Measurements from ENCODE around the gene FBXO46. TPM values are rescaled to one million over a fixed set of nuclear protein-coding genes. Genes with fewer than 3 reads are reported as not detected.
"Not testable (repeated sequence)": the region's sequence is repeated elsewhere in the genome, so short reads cannot be mapped to it uniquely, and the experiment has no call there.

Gene FBXO46
- total RNA-seq, 5 donors from 2014 or later (not counting 1 experiment from before 2014, with no cell fraction given) = 27.9 to 48.3 (median 38.0) TPM

DNA sequence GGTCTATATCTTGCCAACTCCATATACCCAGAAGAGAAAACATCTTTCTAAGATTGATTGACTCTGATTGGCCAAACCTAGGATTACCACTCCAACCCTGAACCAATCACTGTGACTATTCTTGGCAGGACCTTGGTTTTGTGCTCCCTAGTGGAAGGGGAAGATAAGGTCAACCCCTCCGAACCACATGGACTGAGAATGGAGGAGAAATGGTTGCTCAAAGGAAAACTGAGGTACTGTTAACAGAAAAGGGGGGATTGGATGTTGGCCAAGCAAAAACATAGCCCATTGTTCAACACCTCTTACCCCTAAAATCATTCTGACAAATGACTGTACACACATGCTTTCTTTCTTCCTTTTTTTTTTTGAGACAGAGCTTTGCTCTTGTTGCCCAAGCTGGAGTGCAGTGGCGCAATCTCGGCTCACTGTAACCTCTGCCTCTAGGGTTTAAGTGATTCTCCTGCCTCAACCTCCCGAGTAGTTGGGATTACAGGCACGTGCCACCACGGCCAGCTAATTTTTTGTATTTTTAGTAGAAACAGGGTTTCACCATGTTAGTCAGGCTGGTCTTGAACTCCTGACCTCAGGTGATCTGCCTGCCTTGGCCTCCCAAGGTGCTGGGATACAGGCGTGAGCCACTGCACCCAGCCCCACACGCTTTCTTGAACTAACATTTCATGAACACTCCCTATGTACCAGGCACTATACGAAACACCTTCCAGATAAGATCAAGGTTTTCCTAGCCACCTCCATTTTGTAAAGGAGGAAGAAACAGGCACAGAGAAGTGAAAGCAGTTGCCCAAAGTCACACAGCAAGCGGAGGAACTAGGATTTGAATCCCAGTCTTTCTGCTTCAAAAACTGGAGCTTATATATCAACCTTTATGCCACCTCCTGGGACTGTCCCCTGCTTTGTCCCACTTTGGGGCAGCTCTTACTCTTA is 9.1 kb upstream of the FBXO46 start:
- H3K9me3 ChIP-seq = no peaks in the 10 kb centered on the region
- H3K36me3 ChIP-seq (ENCODE audit: control insufficient read depth in 2 of 2, extremely low read depth in 1 of 2, insufficient read depth in 1 of 2, low read length in 1 of 2) = no peaks in the 10 kb centered on the region
- ChIA-PET CTCF (no interaction called here), POLR2A (no interaction called here)
- H3K4me1 ChIP-seq (ENCODE audit: control insufficient read depth in 1 of 2, extremely low read depth in 1 of 2, insufficient read depth in 2 of 2, low read length in 2 of 2) = no peaks in the 10 kb centered on the region
- peaks cover 0 to 13% of the 10 kb centered on the region in 2 experiments for H3K27me3 ChIP-seq (replicated peaks in 1 of 2; ENCODE audit: control insufficient read depth in 2 of 2, extremely low read depth in 1 of 2, insufficient read depth in 2 of 2, low read length in 1 of 2)
- no peaks in the 10 kb centered on the region for H3K4me1 Mint-ChIP-seq
- no peak overlapping the region for H3K27ac ChIP-seq (ENCODE audit: low read length)
- no peak for DNase-seq
- 86% methylated on average over 4 of the region's 10 CpGs for WGBS (ENCODE audit: insufficient coverage)
- no peak overlapping the region for H3K4me3 ChIP-seq (ENCODE audit: control insufficient read depth in 1 of 2, extremely low read depth in 1 of 2, low read length in 1 of 2)
- no peak overlapping the region for H3K27ac Mint-ChIP-seq
- no peak for ATAC-seq (replicated peaks in 1 of 4)
- no peaks in the 10 kb centered on the region for H3K36me3 Mint-ChIP-seq
- H3K27me3 Mint-ChIP-seq = peaks cover 2 to 3% of the 10 kb centered on the region in 2 donors
- H3K4me3 Mint-ChIP-seq = no peak overlapping the region
- H3K9me3 Mint-ChIP-seq = no peaks in the 10 kb centered on the region

DNA sequence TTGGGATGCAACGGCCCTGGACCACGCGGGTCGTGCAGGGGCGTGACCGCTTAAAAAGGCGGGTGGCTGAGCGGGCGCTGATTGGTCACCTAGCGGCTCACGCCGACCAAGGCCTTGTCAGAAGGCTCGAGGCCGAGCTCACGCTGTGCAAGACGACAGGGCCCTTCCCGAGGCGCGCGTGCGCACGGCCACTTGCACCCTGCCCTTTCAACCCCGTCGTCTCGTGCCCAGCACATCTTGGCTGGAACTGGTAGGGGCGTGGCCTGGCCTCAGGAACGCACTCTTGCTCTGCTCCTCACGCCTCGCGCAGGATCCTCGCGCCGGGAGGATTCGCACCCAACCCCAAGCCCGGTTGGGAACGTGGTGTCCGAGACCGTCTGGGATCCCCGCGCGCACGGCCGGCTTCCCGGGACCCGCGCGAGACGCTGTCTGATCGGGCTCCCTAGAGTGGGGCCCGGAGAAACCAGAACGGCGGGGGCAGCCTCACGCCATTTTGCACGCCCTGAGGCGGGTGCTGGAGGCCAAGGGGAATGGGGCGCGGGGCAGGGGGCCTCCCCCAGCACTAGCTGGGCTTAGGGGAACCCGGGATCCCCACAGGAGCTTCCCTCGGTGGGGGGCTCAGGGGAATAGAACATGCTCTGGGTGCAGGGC is 2.6 kb upstream of the FBXO46 start, which contains the start of gene MEIOSIN:
Gene MEIOSIN, plus strand, starts transcription at position 280 of the 651 bp plus-strand sequence. CDS start 1,938 bp downstream, outside the sequence.
- no peak within 1 kb of the TSS for H3K4me3 ChIP-seq (ENCODE audit: control insufficient read depth in 1 of 2, extremely low read depth in 1 of 2, low read length in 1 of 2)
- CTCF ChIA-PET = interaction anchor here in 1 of 2 donors (0.6 kb wide), 1 partner anchor 75 kb away, joined by 8 read pairs; no protein-coding TSS in a partner anchor
- no peaks in the 10 kb centered on the region for H3K36me3 Mint-ChIP-seq
- ATAC-seq (replicated peaks in 1 of 4) (no peak), DNase-seq (no peak)
- POLR2A ChIA-PET = interaction anchor here in 1 of 2 donors (0.6 kb wide), 1 partner anchor 120 kb away, joined by 7 read pairs; no protein-coding TSS in a partner anchor
- H3K4me1 Mint-ChIP-seq = peaks cover 20 to 24% (median 20%) of the 10 kb centered on the region in 3 donors
- H3K4me1 ChIP-seq (ENCODE audit: control insufficient read depth in 1 of 2, extremely low read depth in 1 of 2, insufficient read depth in 2 of 2, low read length in 2 of 2) = peaks cover 5 to 30% of the 10 kb centered on the region in 2 experiments
- peaks cover 0 to 5% of the 10 kb centered on the region in 2 experiments for H3K27me3 ChIP-seq (replicated peaks in 1 of 2; ENCODE audit: control insufficient read depth in 2 of 2, extremely low read depth in 1 of 2, insufficient read depth in 2 of 2, low read length in 1 of 2)
- H3K36me3 ChIP-seq (ENCODE audit: control insufficient read depth in 2 of 2, extremely low read depth in 1 of 2, insufficient read depth in 1 of 2, low read length in 1 of 2) = no peaks in the 10 kb centered on the region
- no peaks in the 10 kb centered on the region for H3K27me3 Mint-ChIP-seq
- no peak within 1 kb of the TSS for H3K4me3 Mint-ChIP-seq
- H3K9me3 ChIP-seq = no peaks in the 10 kb centered on the region
- no peak within 1 kb of the TSS for H3K27ac Mint-ChIP-seq
- 96% methylated on average over 54 of the region's 59 CpGs for WGBS (ENCODE audit: insufficient coverage)
- H3K9me3 Mint-ChIP-seq = no peaks in the 10 kb centered on the region
- no peak within 1 kb of the TSS for H3K27ac ChIP-seq (ENCODE audit: low read length)

DNA sequence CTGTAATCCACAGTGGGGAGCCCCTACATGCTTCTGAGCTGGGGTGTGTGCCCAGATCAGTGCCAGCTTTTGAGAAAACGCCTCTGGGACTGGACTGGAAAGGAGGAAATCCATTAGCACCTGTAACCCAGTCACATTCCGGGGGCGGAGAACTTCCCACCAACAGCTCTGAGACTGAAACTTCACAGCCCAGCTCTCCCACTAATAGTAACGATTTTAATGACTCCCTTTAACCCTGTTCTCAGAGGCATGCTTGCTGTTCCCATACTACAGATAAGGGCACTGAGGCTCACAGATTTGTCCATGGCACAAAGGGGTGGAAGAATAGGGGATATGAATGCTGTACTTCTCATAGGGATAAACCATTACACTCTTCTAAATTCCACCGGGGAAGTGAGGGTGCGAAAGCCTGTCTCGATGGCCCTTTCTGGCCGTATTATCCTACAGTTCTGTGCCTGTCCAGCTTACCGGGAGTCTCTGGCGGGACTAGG is 851 bp downstream of the FBXO46 start:
- ChIA-PET POLR2A (no interaction called here), CTCF (interaction anchor here (0.6 to 1.5 kb wide), 4 partner anchors 13 to 26 kb away, joined by 3 to 7 read pairs (median 4); no protein-coding TSS in a partner anchor)
- H3K27ac ChIP-seq (ENCODE audit: low read length) = peak overlapping the region; percentile 64
- H3K4me1 ChIP-seq (ENCODE audit: control insufficient read depth in 1 of 2, extremely low read depth in 1 of 2, insufficient read depth in 2 of 2, low read length in 2 of 2) = peaks cover 9 to 37% of the 10 kb centered on the region in 2 experiments
- peak overlapping the region; percentile 82 to 95 (median 92) for H3K4me3 Mint-ChIP-seq
- peak overlapping the region; percentile 60 to 91 for H3K27ac Mint-ChIP-seq
- no peaks in the 10 kb centered on the region for H3K36me3 Mint-ChIP-seq
- peaks cover 36 to 39% (median 38%) of the 10 kb centered on the region in 3 donors for H3K4me1 Mint-ChIP-seq
- H3K9me3 Mint-ChIP-seq = no peaks in the 10 kb centered on the region
- peak overlapping the region; percentile 63 to 82 for H3K4me3 ChIP-seq (ENCODE audit: control insufficient read depth in 1 of 2, extremely low read depth in 1 of 2, low read length in 1 of 2)
- no peaks in the 10 kb centered on the region for H3K27me3 ChIP-seq (replicated peaks in 1 of 2; ENCODE audit: control insufficient read depth in 2 of 2, extremely low read depth in 1 of 2, insufficient read depth in 2 of 2, low read length in 1 of 2)
- ATAC-seq (replicated peaks in 1 of 4) (no peak), DNase-seq (no peak)
- peaks cover 0 to 4% of the 10 kb centered on the region in 2 donors for H3K36me3 ChIP-seq (ENCODE audit: control insufficient read depth in 2 of 2, extremely low read depth in 1 of 2, insufficient read depth in 1 of 2, low read length in 1 of 2)
- H3K9me3 ChIP-seq = no peaks in the 10 kb centered on the region
- WGBS (ENCODE audit: insufficient coverage) = 19% methylated on average over 7 of the region's 10 CpGs
- no peaks in the 10 kb centered on the region for H3K27me3 Mint-ChIP-seq

DNA sequence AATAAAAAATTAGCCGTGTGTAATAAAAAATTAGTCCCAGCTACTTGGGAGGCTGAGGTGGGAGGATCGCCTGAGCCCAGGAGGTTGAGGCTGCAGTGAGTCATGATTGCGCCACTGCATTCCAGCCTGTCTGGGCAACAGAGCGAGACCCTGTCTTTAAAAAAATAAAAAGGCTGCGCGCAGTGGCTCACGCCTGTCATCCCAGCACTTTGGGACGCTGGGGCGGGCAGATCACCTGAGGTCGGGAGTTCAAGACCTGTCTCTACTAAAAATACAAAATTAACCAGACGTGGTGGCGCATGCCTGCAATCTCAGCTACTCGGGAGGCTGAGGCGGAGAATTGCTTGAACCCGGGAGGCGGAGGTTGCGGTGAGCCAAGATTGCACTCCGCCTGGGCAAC is 2.0 kb downstream of the FBXO46 start:
- 95% methylated on average over 11 of the region's 18 CpGs for WGBS (ENCODE audit: insufficient coverage)
- H3K4me3 Mint-ChIP-seq = peak overlapping the region in 1 of 3 donors; percentile 43
- H3K27ac ChIP-seq (ENCODE audit: low read length); ATAC-seq (replicated peaks in 1 of 4); DNase-seq; H3K36me3 Mint-ChIP-seq; H3K27me3 Mint-ChIP-seq; H3K36me3 ChIP-seq (ENCODE audit: control insufficient read depth in 2 of 2, extremely low read depth in 1 of 2, insufficient read depth in 1 of 2, low read length in 1 of 2); H3K4me3 ChIP-seq (ENCODE audit: control insufficient read depth in 1 of 2, extremely low read depth in 1 of 2, low read length in 1 of 2); POLR2A ChIA-PET; H3K9me3 ChIP-seq; H3K27me3 ChIP-seq (replicated peaks in 1 of 2; ENCODE audit: control insufficient read depth in 2 of 2, extremely low read depth in 1 of 2, insufficient read depth in 2 of 2, low read length in 1 of 2); H3K9me3 Mint-ChIP-seq; H3K27ac Mint-ChIP-seq: not testable (repeated sequence)
- H3K4me1 ChIP-seq (ENCODE audit: control insufficient read depth in 1 of 2, extremely low read depth in 1 of 2, insufficient read depth in 2 of 2, low read length in 2 of 2) = peaks cover 9 to 37% of the 10 kb centered on the region in 2 experiments
- H3K4me1 Mint-ChIP-seq = peaks cover 41 to 44% (median 43%) of the 10 kb centered on the region in 3 donors
- CTCF ChIA-PET = interaction anchor here in 1 of 2 donors (0.6 kb wide), 1 partner anchor 8 kb away, joined by 5 read pairs; no protein-coding TSS in a partner anchor

DNA sequence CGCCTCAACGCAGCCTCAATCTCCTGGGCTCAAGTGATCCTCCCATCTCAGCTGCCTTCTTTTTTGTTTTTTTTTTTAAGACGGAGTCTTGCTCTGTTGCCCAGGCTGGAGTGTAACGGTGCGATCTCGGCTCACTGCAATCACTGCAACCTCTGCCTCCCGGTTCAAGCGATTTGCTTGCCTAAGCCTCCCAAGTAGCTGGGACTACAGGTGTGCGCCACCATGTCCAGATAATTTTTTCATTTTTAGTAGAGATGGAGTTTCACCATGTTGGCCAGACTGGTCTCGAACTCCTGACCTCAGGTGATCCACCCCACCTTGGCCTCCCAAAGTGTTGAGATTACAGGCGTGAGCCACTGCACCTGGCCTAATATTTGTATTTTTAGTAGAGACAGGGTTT is 10.6 kb downstream of the FBXO46 start:
- H3K36me3 ChIP-seq (ENCODE audit: control insufficient read depth in 2 of 2, extremely low read depth in 1 of 2, insufficient read depth in 1 of 2, low read length in 1 of 2) = peaks cover 0 to 22% of the 10 kb centered on the region in 2 donors
- H3K4me1 ChIP-seq (ENCODE audit: control insufficient read depth in 1 of 2, extremely low read depth in 1 of 2, insufficient read depth in 2 of 2, low read length in 2 of 2) = peaks cover 13 to 31% of the 10 kb centered on the region in 2 experiments
- POLR2A ChIA-PET; DNase-seq; H3K27me3 ChIP-seq (replicated peaks in 1 of 2; ENCODE audit: control insufficient read depth in 2 of 2, extremely low read depth in 1 of 2, insufficient read depth in 2 of 2, low read length in 1 of 2); H3K4me3 ChIP-seq (ENCODE audit: control insufficient read depth in 1 of 2, extremely low read depth in 1 of 2, low read length in 1 of 2); H3K27ac Mint-ChIP-seq; H3K4me3 Mint-ChIP-seq; H3K27ac ChIP-seq (ENCODE audit: low read length); ATAC-seq (replicated peaks in 1 of 4); H3K9me3 ChIP-seq; H3K9me3 Mint-ChIP-seq; H3K27me3 Mint-ChIP-seq: not testable (repeated sequence)
- H3K36me3 Mint-ChIP-seq = peaks cover 15% of the 10 kb centered on the region
- H3K4me1 Mint-ChIP-seq = peaks cover 43 to 45% (median 43%) of the 10 kb centered on the region in 3 donors
- CTCF ChIA-PET = interaction anchor here in 1 of 2 donors (0.6 kb wide), 1 partner anchor 9 kb away, joined by 5 read pairs; no protein-coding TSS in a partner anchor
- 97% methylated on average over 7 of the region's 11 CpGs for WGBS (ENCODE audit: insufficient coverage)

Data from T-cell (primary cell).